ENCODE data around the gene TAF11L4. TPM values are rescaled to one million over a fixed set of nuclear protein-coding genes. Genes with fewer than 3 reads are reported as not detected.
"Not testable (repeated sequence)": the region's sequence is repeated elsewhere in the genome, so short reads cannot be mapped to it uniquely, and the experiment has no call there.

TAF11L4 gene
- total and polyA plus RNA-seq, 2 donors (not counting 1 experiment from before 2014, with no cell fraction given), result not detected

- TF ChIP-seq EZH2 (IDR thresholded peaks at IDR 0.05; ENCODE audit: low read length, missing control alignments) (no peak), CTCF (conservative IDR thresholded peaks at IDR 0.05 in 1 of 2, IDR thresholded peaks at IDR 0.05 in 1 of 2; ENCODE audit: low read depth in 1 of 2, low read length in 2 of 2) (no peak)
- H2AFZ ChIP-seq (ENCODE audit: low read length), result no peak overlapping the region
- no peak overlapping the region for H3K4me3 ChIP-seq (replicated peaks in 1 of 4; ENCODE audit: control extremely low read depth in 1 of 4, insufficient read depth in 1 of 4, low read depth in 3 of 4, low read length in 4 of 4)
- no peak overlapping the region for H3K4me2 ChIP-seq (ENCODE audit: extremely low read depth, insufficient read depth, low read length)
- H3K9ac ChIP-seq (ENCODE audit: insufficient read depth, low read length), result no peak overlapping the region
- H3K27me3 ChIP-seq (ENCODE audit: control insufficient read depth, insufficient read depth, low read length), result peaks cover 2% of the 10 kb centered on the region
- H3K79me2 ChIP-seq (ENCODE audit: control insufficient read depth, insufficient read depth, low read length), result no peaks in the 10 kb centered on the region
- H4K20me1 ChIP-seq (ENCODE audit: control insufficient read depth, extremely low read depth, insufficient read depth, low read length), result no peaks in the 10 kb centered on the region
- no peak overlapping the region for H3K27ac ChIP-seq (ENCODE audit: insufficient read depth, low read length)
- H3K36me3 ChIP-seq (ENCODE audit: control insufficient read depth, insufficient read depth, low read length), result no peaks in the 10 kb centered on the region
- DNase-seq (ENCODE audit: low read depth in 2 of 2), result no peak
- H3K4me1 ChIP-seq (ENCODE audit: control insufficient read depth, extremely low read depth, insufficient read depth, low read length), result no peaks in the 10 kb centered on the region
- H3K9me3 ChIP-seq (ENCODE audit: control insufficient read depth, insufficient read depth, low read depth, low read length), result no peaks in the 10 kb centered on the region
Measured at GRCh38 chr5:17497446-17497845, 24.2 kb upstream of the TAF11L4 start.

DNA sequence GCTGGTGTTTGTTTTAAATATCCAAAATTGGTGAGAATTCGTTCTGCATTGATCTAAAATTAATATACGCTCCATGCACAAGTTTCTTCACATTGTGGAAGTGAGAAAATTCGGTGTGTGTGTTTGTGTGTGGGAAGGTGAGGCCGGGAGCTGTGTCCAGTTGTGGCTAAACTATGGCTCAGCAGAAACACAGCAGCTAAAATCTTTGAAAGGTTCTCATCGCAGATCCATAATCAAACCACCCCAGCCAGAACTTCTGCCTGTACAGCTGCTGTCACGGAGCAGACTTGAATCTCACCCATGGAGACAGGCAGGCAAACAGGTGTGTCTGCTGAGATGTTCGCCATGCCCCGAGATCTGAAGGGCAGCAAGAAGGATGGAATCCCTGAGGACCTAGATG is 23.7 kb upstream of the TAF11L4 start, which contains the start of gene TAF11L2:
Gene TAF11L2 (plus strand): TSS at position 301 of the 400 bp plus-strand sequence.
- H3K9me3 ChIP-seq (ENCODE audit: control insufficient read depth, insufficient read depth, low read depth, low read length); H3K9ac ChIP-seq (ENCODE audit: insufficient read depth, low read length); H3K4me3 ChIP-seq (replicated peaks in 1 of 4; ENCODE audit: control extremely low read depth in 1 of 4, insufficient read depth in 1 of 4, low read depth in 3 of 4, low read length in 4 of 4); H3K79me2 ChIP-seq (ENCODE audit: control insufficient read depth, insufficient read depth, low read length); H3K27me3 ChIP-seq (ENCODE audit: control insufficient read depth, insufficient read depth, low read length); H3K4me2 ChIP-seq (ENCODE audit: extremely low read depth, insufficient read depth, low read length); H3K36me3 ChIP-seq (ENCODE audit: control insufficient read depth, insufficient read depth, low read length); H2AFZ ChIP-seq (ENCODE audit: low read length); DNase-seq (ENCODE audit: low read depth in 2 of 2); H3K27ac ChIP-seq (ENCODE audit: insufficient read depth, low read length); H4K20me1 ChIP-seq (ENCODE audit: control insufficient read depth, extremely low read depth, insufficient read depth, low read length); H3K4me1 ChIP-seq (ENCODE audit: control insufficient read depth, extremely low read depth, insufficient read depth, low read length): not testable (repeated sequence)

DNA sequence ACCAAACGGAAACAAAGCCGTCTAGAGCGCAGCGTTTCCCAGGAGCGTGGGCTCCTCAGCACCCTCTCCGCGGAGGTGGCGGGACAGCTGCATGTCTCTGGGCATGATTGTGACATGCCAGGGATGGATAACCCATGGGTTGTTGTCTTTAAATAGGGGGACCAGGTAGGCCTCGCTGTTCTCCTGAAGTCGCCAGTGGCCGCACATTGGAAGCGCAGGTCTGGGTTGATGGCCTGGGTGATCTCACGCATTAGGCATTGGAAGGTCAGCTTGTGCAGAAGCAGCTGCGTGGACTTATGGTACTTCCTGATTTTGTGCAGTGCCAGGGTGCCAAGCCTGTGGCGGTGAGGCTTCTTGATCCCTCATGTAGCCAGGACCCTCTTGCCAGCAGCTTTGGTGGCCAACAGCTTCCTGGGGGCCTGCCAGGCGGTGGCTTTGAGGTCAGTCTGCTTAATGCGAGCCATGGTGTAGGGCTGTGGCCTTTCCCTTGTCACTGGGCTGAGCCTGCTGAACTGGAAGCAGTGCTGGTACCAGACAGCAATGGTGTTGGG is 9.8 kb upstream of the TAF11L4 start:
- no peak for TF ChIP-seq CTCF (conservative IDR thresholded peaks at IDR 0.05 in 1 of 2, IDR thresholded peaks at IDR 0.05 in 1 of 2; ENCODE audit: low read depth in 1 of 2, low read length in 2 of 2)
- Histone ChIP-seq H3K9me3 (ENCODE audit: control insufficient read depth, insufficient read depth, low read depth, low read length) (no peaks in the 10 kb centered on the region), H3K27ac (ENCODE audit: insufficient read depth, low read length) (no peak overlapping the region), H4K20me1 (ENCODE audit: control insufficient read depth, extremely low read depth, insufficient read depth, low read length) (no peaks in the 10 kb centered on the region), H3K4me1 (ENCODE audit: control insufficient read depth, extremely low read depth, insufficient read depth, low read length) (no peaks in the 10 kb centered on the region), H3K27me3 (ENCODE audit: control insufficient read depth, insufficient read depth, low read length) (no peaks in the 10 kb centered on the region), H3K79me2 (ENCODE audit: control insufficient read depth, insufficient read depth, low read length) (no peaks in the 10 kb centered on the region), H3K36me3 (ENCODE audit: control insufficient read depth, insufficient read depth, low read length) (no peaks in the 10 kb centered on the region), H2AFZ (ENCODE audit: low read length) (no peak overlapping the region), H3K9ac (ENCODE audit: insufficient read depth, low read length) (no peak overlapping the region), H3K4me2 (ENCODE audit: extremely low read depth, insufficient read depth, low read length) (no peak overlapping the region), H3K4me3 (replicated peaks in 1 of 4; ENCODE audit: control extremely low read depth in 1 of 4, insufficient read depth in 1 of 4, low read depth in 3 of 4, low read length in 4 of 4) (no peak overlapping the region)
- no peak for DNase-seq (ENCODE audit: low read depth in 2 of 2)

DNA sequence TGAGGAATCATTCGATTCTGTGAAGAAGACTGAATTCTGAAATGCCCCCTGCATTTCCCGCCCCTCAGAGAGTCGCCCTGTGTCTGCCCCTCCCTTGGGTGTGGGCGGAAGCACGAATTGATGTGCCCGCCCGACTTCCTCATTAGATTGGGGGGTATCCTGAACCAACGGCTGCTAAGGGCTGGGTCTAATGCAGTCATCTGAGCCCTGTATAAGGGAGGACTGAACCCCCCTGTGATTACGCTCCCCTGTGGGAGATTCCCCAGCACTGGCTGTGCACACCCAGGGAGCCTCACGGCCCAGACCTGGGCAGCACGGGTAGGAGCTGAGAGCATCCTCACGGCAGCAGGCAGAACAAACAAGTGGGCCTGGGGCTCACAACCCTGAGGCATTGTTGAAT is 4.1 kb upstream of the TAF11L4 start:
- H3K4me3 ChIP-seq (replicated peaks in 1 of 4; ENCODE audit: control extremely low read depth in 1 of 4, insufficient read depth in 1 of 4, low read depth in 3 of 4, low read length in 4 of 4); H3K9ac ChIP-seq (ENCODE audit: insufficient read depth, low read length); H2AFZ ChIP-seq (ENCODE audit: low read length); H3K79me2 ChIP-seq (ENCODE audit: control insufficient read depth, insufficient read depth, low read length); H3K36me3 ChIP-seq (ENCODE audit: control insufficient read depth, insufficient read depth, low read length); H3K27me3 ChIP-seq (ENCODE audit: control insufficient read depth, insufficient read depth, low read length); H3K4me2 ChIP-seq (ENCODE audit: extremely low read depth, insufficient read depth, low read length); DNase-seq (ENCODE audit: low read depth in 2 of 2); H4K20me1 ChIP-seq (ENCODE audit: control insufficient read depth, extremely low read depth, insufficient read depth, low read length); H3K27ac ChIP-seq (ENCODE audit: insufficient read depth, low read length); H3K4me1 ChIP-seq (ENCODE audit: control insufficient read depth, extremely low read depth, insufficient read depth, low read length); H3K9me3 ChIP-seq (ENCODE audit: control insufficient read depth, insufficient read depth, low read depth, low read length): not testable (repeated sequence)

DNA sequence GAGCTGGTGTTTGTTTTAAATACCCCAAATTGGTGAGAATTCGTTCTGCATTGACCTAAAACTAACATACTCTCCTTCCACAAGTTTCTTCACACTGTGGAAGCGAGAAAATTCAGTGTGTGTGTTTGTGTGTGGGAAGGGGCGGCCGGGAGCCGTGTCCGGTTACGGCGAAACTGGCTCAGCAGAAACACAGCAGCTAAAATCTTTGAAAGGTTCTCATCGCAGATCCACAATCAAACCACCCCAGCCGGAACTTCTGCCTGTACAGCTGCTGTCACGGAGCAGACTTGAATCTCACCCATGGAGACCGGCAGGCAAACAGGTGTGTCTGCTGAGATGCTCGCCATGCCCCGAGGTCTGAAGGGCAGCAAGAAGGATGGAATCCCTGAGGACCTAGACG is 3.5 kb upstream of the TAF11L4 start, which contains the start of gene TAF11L3:
Gene TAF11L3 (plus strand): TSS at position 301 of the 400 bp plus-strand sequence.
- not testable (repeated sequence) for H3K36me3 ChIP-seq (ENCODE audit: control insufficient read depth, insufficient read depth, low read length); H3K4me2 ChIP-seq (ENCODE audit: extremely low read depth, insufficient read depth, low read length); H3K9ac ChIP-seq (ENCODE audit: insufficient read depth, low read length)

More for the DNA sequence above, 3.5 kb upstream of the TAF11L4 start, which contains the start of gene TAF11L3:
- H3K79me2 ChIP-seq (ENCODE audit: control insufficient read depth, insufficient read depth, low read length); H3K4me3 ChIP-seq (replicated peaks in 1 of 4; ENCODE audit: control extremely low read depth in 1 of 4, insufficient read depth in 1 of 4, low read depth in 3 of 4, low read length in 4 of 4); H3K9me3 ChIP-seq (ENCODE audit: control insufficient read depth, insufficient read depth, low read depth, low read length); H3K27me3 ChIP-seq (ENCODE audit: control insufficient read depth, insufficient read depth, low read length); H3K4me1 ChIP-seq (ENCODE audit: control insufficient read depth, extremely low read depth, insufficient read depth, low read length); H3K27ac ChIP-seq (ENCODE audit: insufficient read depth, low read length); H4K20me1 ChIP-seq (ENCODE audit: control insufficient read depth, extremely low read depth, insufficient read depth, low read length); H2AFZ ChIP-seq (ENCODE audit: low read length); DNase-seq (ENCODE audit: low read depth in 2 of 2): not testable (repeated sequence)
